H1 (cell line): ENCODE results near the gene RAB30. TPM values are rescaled to one million over a fixed set of nuclear protein-coding genes. Genes with fewer than 3 reads are reported as not detected.

Experiments used
- CTCF ChIA-PET: fragments of 300-600 bp; sonication (Branson Sonifier 250); formaldehyde crosslinking; loops from one replicate; lab custom pipeline; 2021; ENCODE audit not compliant: partially characterized antibody; lab: Charles Lee
- POLR2A ChIA-PET: fragments of 300-600 bp; sonication (Branson Sonifier 250); formaldehyde crosslinking; loops from one replicate; lab custom pipeline; 2021; ENCODE audit warnings: inconsistent platforms; ENCODE audit not compliant: partially characterized antibody; lab: Charles Lee
- DNase-seq, 2 experiments: peaks; one replicate each; pipeline versions ENCODE4 v3.0.0 to v3.0.0-alpha.2; 2010 to 2022; ENCODE audit warnings: low spot score in 2 of 2, low read depth in 1 of 2, mixed read lengths in 1 of 2
- FAIRE-seq: peaks from 2 replicates; lab custom pipeline; 2011; peaks lifted over from hg19 to GRCh38; lab: Jason Lieb, UNC
- H2AFZ ChIP-seq: 2 replicates; pipeline ENCODE4 v1.8.1; 2012; ENCODE audit warnings: low read length, inconsistent platforms
- H2AK5ac ChIP-seq: 2 replicates; pipeline ENCODE4 v1.6.1; 2013; ENCODE audit warnings: low read depth, low read length
- H2BK120ac ChIP-seq: replicated peaks from 2 replicates; pipeline ENCODE3; 2013; ENCODE audit warnings: low read depth, low read length, inconsistent platforms
- H2BK12ac ChIP-seq: 2 replicates; pipeline ENCODE4 v1.6.1; 2013; ENCODE audit warnings: low read depth, low read length
- H2BK15ac ChIP-seq: 2 replicates; pipeline ENCODE4 v1.6.1; 2013; ENCODE audit warnings: low read length
- H2BK20ac ChIP-seq: 2 replicates; pipeline ENCODE4 v1.6.1; 2013; ENCODE audit warnings: low read length
- H2BK5ac ChIP-seq: 2 replicates; pipeline ENCODE4 v1.6.1; 2013; ENCODE audit warnings: low read depth, low read length
- H3K14ac ChIP-seq: 2 replicates; pipeline ENCODE4 v1.6.1; 2013; ENCODE audit warnings: inconsistent platforms; ENCODE audit not compliant: insufficient read length
- H3K18ac ChIP-seq: 2 replicates; pipeline ENCODE4 v1.6.1; 2013; ENCODE audit warnings: low read length; ENCODE audit errors: extremely low read depth
- H3K23ac ChIP-seq: 2 replicates; pipeline ENCODE4 v1.6.1; 2013; ENCODE audit warnings: inconsistent platforms; ENCODE audit not compliant: insufficient read length
- H3K23me2 ChIP-seq: 2 replicates; pipeline ENCODE4 v1.6.1; 2013; ENCODE audit warnings: low read depth, low read length
- H3K27ac ChIP-seq: 2 replicates; pipeline ENCODE4 v1.6.1; 2011; ENCODE audit warnings: low read depth, low read length, inconsistent platforms
- H3K27me3 ChIP-seq, 4 experiments: replicated peaks in 1 of 4; 1 replicate in 1 of 4; 2 replicates in 3 of 4; pipeline versions ENCODE4 v1.6.1 to v1.8.1; 2011 to 2013; ENCODE audit warnings: low read length in 3 of 4, mild to moderate bottlenecking in 3 of 4, inconsistent platforms in 2 of 4, mixed read lengths in 2 of 4, moderate library complexity in 1 of 4; ENCODE audit not compliant: control insufficient read depth in 3 of 4, insufficient read depth in 3 of 4; ENCODE audit errors: extremely low read depth in 1 of 4
- H3K36me3 ChIP-seq, 4 experiments: 2 replicates each; pipeline versions ENCODE4 v1.6.1 to v1.8.1; 2011 to 2013; ENCODE audit warnings: mild to moderate bottlenecking in 4 of 4, low read length in 3 of 4, moderate library complexity in 2 of 4, control low read depth in 1 of 4, inconsistent platforms in 1 of 4; ENCODE audit not compliant: insufficient read depth in 4 of 4, control insufficient read depth in 2 of 4
- H3K4ac ChIP-seq: replicated peaks from 2 replicates; pipeline ENCODE3; 2013; ENCODE audit warnings: low read length, low read depth, mixed read lengths, inconsistent platforms; ENCODE audit not compliant: insufficient read length
- H3K4me1 ChIP-seq, 4 experiments: replicated peaks in 1 of 4; 1 replicate in 1 of 4; 2 replicates in 3 of 4; pipeline versions ENCODE4 v1.6.1 to v1.8.1; 2011 to 2013; ENCODE audit warnings: low read length in 3 of 4, inconsistent platforms in 2 of 4, mixed read lengths in 1 of 4; ENCODE audit not compliant: insufficient read depth in 4 of 4, control insufficient read depth in 3 of 4
- H3K4me2 ChIP-seq, 2 experiments: 2 replicates each; pipeline versions ENCODE4 v1.6.1 to v1.8.1; 2011 to 2013; ENCODE audit warnings: low read depth in 2 of 2, low read length in 2 of 2, control low read depth in 1 of 2, inconsistent platforms in 1 of 2, mild to moderate bottlenecking in 1 of 2; ENCODE audit not compliant: insufficient read depth in 1 of 2
- H3K4me3 ChIP-seq, 4 experiments: fragments of 200-600, 300-600 bp in 1 of 4; sonication (generic), shearing (Covaris generic), sonication (Bioruptor Twin) in 1 of 4; 2 replicates each; pipeline versions ENCODE4 v1.5.1 to v1.8.1; 2011 to 2016; ENCODE audit warnings: low read length in 4 of 4, low read depth in 3 of 4, control low read depth in 2 of 4, inconsistent platforms in 2 of 4, mild to moderate bottlenecking in 2 of 4, mixed read lengths in 1 of 4, moderate library complexity in 1 of 4; ENCODE audit not compliant: insufficient read depth in 2 of 4; ENCODE audit errors: extremely low read depth in 1 of 4
- H3K56ac ChIP-seq: replicated peaks from 2 replicates; pipeline ENCODE3; 2013; ENCODE audit warnings: low read depth, mild to moderate bottlenecking, mixed read lengths, low read length, inconsistent platforms; ENCODE audit not compliant: insufficient read length
- H3K79me1 ChIP-seq: 2 replicates; pipeline ENCODE4 v1.6.1; 2013; ENCODE audit warnings: low read depth, low read length, control low read depth
- H3K79me2 ChIP-seq, 2 experiments: 2 replicates each; pipeline versions ENCODE4 v1.6.1 to v1.8.1; 2012 to 2013; ENCODE audit warnings: low read length in 2 of 2, mild to moderate bottlenecking in 2 of 2, inconsistent platforms in 1 of 2; ENCODE audit not compliant: insufficient read depth in 2 of 2, control insufficient read depth in 1 of 2
- H3K9ac ChIP-seq, 4 experiments: replicated peaks in 1 of 4; 1 replicate in 1 of 4; 2 replicates in 3 of 4; pipeline versions ENCODE4 v1.6.1 to v1.8.1; 2011 to 2013; ENCODE audit warnings: low read depth in 3 of 4, low read length in 3 of 4, control low read depth in 2 of 4, mild to moderate bottlenecking in 2 of 4, moderate library complexity in 2 of 4, inconsistent platforms in 1 of 4; ENCODE audit errors: extremely low read depth in 1 of 4
- H3K9me3 ChIP-seq, 2 experiments: 2 replicates each; pipeline versions ENCODE4 v1.6.1 to v1.8.1; 2012 to 2013; ENCODE audit warnings: mild to moderate bottlenecking in 2 of 2, moderate library complexity in 2 of 2, control low read depth in 1 of 2, inconsistent platforms in 1 of 2, low read depth in 1 of 2, low read length in 1 of 2, mixed read lengths in 1 of 2; ENCODE audit not compliant: insufficient read depth in 2 of 2
- H4K20me1 ChIP-seq, 2 experiments: replicated peaks in 1 of 2; 2 replicates each; pipeline versions ENCODE3 to v1.8.1; 2011 to 2013; ENCODE audit warnings: inconsistent platforms in 2 of 2, low read length in 2 of 2, mild to moderate bottlenecking in 1 of 2; ENCODE audit not compliant: insufficient read depth in 2 of 2, control insufficient read depth in 1 of 2
- H4K5ac ChIP-seq: 2 replicates; pipeline ENCODE4 v1.6.1; 2013; ENCODE audit warnings: low read length, low read depth, mixed read lengths, inconsistent platforms; ENCODE audit not compliant: insufficient read length
- H4K8ac ChIP-seq: 2 replicates; pipeline ENCODE4 v1.8.0; 2013; ENCODE audit warnings: mild to moderate bottlenecking, moderate library complexity, low read length, inconsistent platforms; ENCODE audit not compliant: insufficient read depth; ENCODE audit errors: extremely low read depth
- H4K91ac ChIP-seq: replicated peaks from 2 replicates; pipeline ENCODE3; 2013; ENCODE audit warnings: low read length, mixed read lengths, inconsistent platforms; ENCODE audit not compliant: insufficient read length
- CEBPB ChIP-seq: IDR thresholded peaks from 2 replicates; pipeline ENCODE4 v1.6.1; 2012; ENCODE audit warnings: low read depth, low read length
- CHD1 ChIP-seq: IDR thresholded peaks from 2 replicates; pipeline ENCODE4 v1.6.1; 2012; ENCODE audit warnings: low read depth, low read length, improper control_type of control experiment
- CHD2 ChIP-seq: IDR thresholded peaks from 2 replicates; pipeline ENCODE4 v1.6.1; 2012; ENCODE audit warnings: low read length, improper control_type of control experiment
- CREB1 ChIP-seq: IDR thresholded peaks from 2 replicates; pipeline ENCODE4 v1.6.1; 2012; ENCODE audit warnings: inconsistent platforms
- FOSL1 ChIP-seq: IDR thresholded peaks from 2 replicates; pipeline ENCODE4 v1.6.1; 2011; ENCODE audit warnings: mild to moderate bottlenecking, low read depth, low read length, moderate library complexity; ENCODE audit not compliant: insufficient read depth
- GTF2F1 ChIP-seq: IDR thresholded peaks from 2 replicates; pipeline ENCODE4 v1.6.1; 2012; ENCODE audit warnings: low read depth, low read length, improper control_type of control experiment, borderline replicate concordance
- polyA plus RNA-seq, 7 experiments: library from polyadenylated mRNA; depleted of rRNA in 3 of 7; stranded (reverse) in 5 of 7; unstranded in 2 of 7; fragments of >200 nt in 5 of 7; fragments of 200-250 nt in 2 of 7; gene quantifications; 1 replicate in 5 of 7; 2 replicates in 1 of 7; 4 replicates in 1 of 7; pipeline versions ENCODE4 v1.2.1 to v1.2.3, GENCODE V29; 2011 to 2013; ENCODE audit warnings: missing spikeins in 2 of 7, mixed read lengths in 2 of 7
- total RNA-seq: library from RNA; stranded (reverse); fragmentation: NEBNext Ultra II Directional; extraction: Animal tissue kit (Norgen Biotek cat#: 25700); gene quantifications from 2 replicates; pipeline ENCODE4 v1.2.1, GENCODE V29; 2021
- TF ChIP-seq, protein P1 (sequence below): IDR thresholded peaks from 2 replicates; pipeline ENCODE4 v1.6.1; 2012; ENCODE audit warnings: inconsistent platforms
- TF ChIP-seq, protein P2 (sequence below): IDR thresholded peaks from 2 replicates; pipeline ENCODE4 v1.6.1; 2011; ENCODE audit warnings: low read depth, mild to moderate bottlenecking, low read length; ENCODE audit not compliant: insufficient read depth

Gene RAB30
- total and polyA plus RNA-seq, 2 of the 8 experiments (the other 6 are each of a cell fraction or from before 2014, with no cell fraction given), result 1.6 to 11.7 TPM

DNA sequence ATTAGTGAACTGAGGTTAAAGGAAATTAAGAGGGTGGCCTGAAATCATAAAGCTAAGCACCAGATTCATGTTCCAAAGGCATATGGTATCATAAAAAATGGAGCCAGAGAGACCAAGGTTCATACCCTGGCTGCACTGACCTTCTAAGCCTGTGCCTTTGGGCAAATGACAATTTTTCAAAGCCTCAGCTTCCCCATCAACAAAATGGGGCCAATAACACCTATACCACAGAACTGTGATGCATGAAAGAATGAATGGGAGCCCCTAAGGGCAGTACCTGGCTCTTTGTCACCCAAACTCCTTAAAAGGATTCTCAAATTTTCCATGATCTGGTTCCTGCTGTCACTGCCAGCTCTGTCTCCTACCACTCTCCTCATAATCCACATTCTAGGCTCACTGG is 72.5 kb downstream of the RAB30 start:
- Histone ChIP-seq H2BK5ac (no peak overlapping the region), H3K4me2 (no peak overlapping the region), H3K14ac (no peak overlapping the region)
- no peak for DNase-seq
- TF ChIP-seq CREB1 (no peak), GTF2F1 (no peak), CEBPB (no peak), CHD2 (no peak), CHD1 (no peak), FOSL1 (no peak)
- TF ChIP-seq, protein P1, sequence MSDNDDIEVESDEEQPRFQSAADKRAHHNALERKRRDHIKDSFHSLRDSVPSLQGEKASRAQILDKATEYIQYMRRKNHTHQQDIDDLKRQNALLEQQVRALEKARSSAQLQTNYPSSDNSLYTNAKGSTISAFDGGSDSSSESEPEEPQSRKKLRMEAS, result no peak
- TF ChIP-seq, protein P2, sequence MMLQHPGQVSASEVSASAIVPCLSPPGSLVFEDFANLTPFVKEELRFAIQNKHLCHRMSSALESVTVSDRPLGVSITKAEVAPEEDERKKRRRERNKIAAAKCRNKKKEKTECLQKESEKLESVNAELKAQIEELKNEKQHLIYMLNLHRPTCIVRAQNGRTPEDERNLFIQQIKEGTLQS, result no peak
- TF ChIP-seq, all 59 proteins: peak for 0
- Histone ChIP-seq H2BK120ac (no peak overlapping the region), H4K91ac (no peak overlapping the region), H2AFZ (no peak overlapping the region), H3K9ac (no peak overlapping the region), H3K9me3 (no peaks in the 10 kb centered on the region), H2BK20ac (no peak overlapping the region), H3K36me3 (no peaks in the 10 kb centered on the region), H4K8ac (no peak overlapping the region), H3K4me3 (no peak overlapping the region), H3K79me2 (no peaks in the 10 kb centered on the region; a peak in 1 of 4 replicates), H3K23me2 (no peaks in the 10 kb centered on the region), H3K27me3 (no peaks in the 10 kb centered on the region), H3K4ac (no peak overlapping the region), H3K23ac (no peak overlapping the region), H3K27ac (no peak overlapping the region), H3K79me1 (no peaks in the 10 kb centered on the region), H3K18ac (no peak overlapping the region), H2BK12ac (no peak overlapping the region), H2BK15ac (no peak overlapping the region), H3K4me1 (no peaks in the 10 kb centered on the region), H2AK5ac (no peak overlapping the region), H4K20me1 (no peaks in the 10 kb centered on the region), H3K56ac (no peak overlapping the region), H4K5ac (no peak overlapping the region)
- POLR2A ChIA-PET, result interaction anchor here (0.6 kb wide), 1 partner anchor 9 kb away, joined by 3 read pairs; no protein-coding TSS in a partner anchor
- FAIRE-seq, result no peak
- CTCF ChIA-PET, result interaction anchor here (0.7 to 1.5 kb wide), 2 partner anchors 13 to 78 kb away, joined by 4 read pairs; no protein-coding TSS in a partner anchor
